HepG2 (cell line): ENCODE measurements around the gene SNPH. TPM values are rescaled to one million over a fixed set of nuclear protein-coding genes. Genes with fewer than 3 reads are reported as not detected.

ENCODE experiments used
- ATAC-seq: fragments of 200-7000 bp; cut with Tn5 transposase; 3 replicates; pipeline ENCODE4 v1.9.1; 2020; ENCODE audit warnings: mild to moderate bottlenecking, moderate library complexity
- BruUV-seq: library from RNA; stranded (reverse); fragments of 400-500 nt; replicated peaks from 2 replicates; lab custom pipeline; 2021; lab: Mats Ljungman, UMichigan
- CTCF ChIA-PET: fragments of 300-600 bp; formaldehyde crosslinking; extraction: SDS; loops from one replicate; lab custom pipeline; 2021; ENCODE audit warnings: low total read pairs, inconsistent platforms, low intra/inter-chr PET ratio; lab: Yijun Ruan, JAX
- POLR2A ChIA-PET: fragments of 350-600 bp; sonication (Branson Sonifier 250); formaldehyde crosslinking; loops from one replicate; lab custom pipeline; 2020; ENCODE audit warnings: antibody characterized with exemption, inconsistent platforms; lab: Yijun Ruan, JAX
- DNase-seq: peaks from one replicate; pipeline ENCODE4 v3.0.0-alpha.2; 2015; ENCODE audit warnings: low spot score
- FAIRE-seq: peaks from 3 replicates; lab custom pipeline; 2011; peaks lifted over from hg19 to GRCh38; lab: Jason Lieb, UNC
- H2AFZ ChIP-seq: one replicate; pipeline ENCODE4 v1.6.1; 2011; ENCODE audit warnings: low read length, inconsistent platforms
- H3K27ac ChIP-seq: fragments of 300-600 bp; 3 replicates; pipeline ENCODE4 v1.8.0; 2011; ENCODE audit warnings: mixed run types, mild to moderate bottlenecking, mixed read lengths, low read length, inconsistent platforms; ENCODE audit not compliant: insufficient read depth; ENCODE audit errors: extremely low read length
- H3K27me3 ChIP-seq, 2 experiments: fragments of 200-600 bp in 1 of 2; 2 replicates in 1 of 2; 3 replicates in 1 of 2; pipeline versions ENCODE4 v1.6.0 to v1.8.0; 2011; ENCODE audit warnings: low read length in 2 of 2, mild to moderate bottlenecking in 2 of 2, moderate library complexity in 2 of 2, inconsistent platforms in 1 of 2; ENCODE audit not compliant: insufficient read depth in 2 of 2, control insufficient read depth in 1 of 2
- H3K36me3 ChIP-seq, 2 experiments: fragments of 200-600 bp in 1 of 2; replicated peaks in 1 of 2; 2 replicates in 1 of 2; 3 replicates in 1 of 2; pipeline versions ENCODE4 v1.5.1 to v1.8.0; 2011; ENCODE audit warnings: low read length in 2 of 2, inconsistent platforms in 1 of 2; ENCODE audit not compliant: insufficient read depth in 2 of 2, control insufficient read depth in 1 of 2
- H3K4me1 ChIP-seq: 2 replicates; pipeline ENCODE4 v1.5.1; 2012; ENCODE audit warnings: low read length, inconsistent platforms; ENCODE audit not compliant: insufficient read depth
- H3K4me2 ChIP-seq: 2 replicates; pipeline ENCODE4 v1.6.0; 2011; ENCODE audit warnings: low read depth, low read length, inconsistent platforms
- H3K4me3 ChIP-seq, 3 experiments: fragments of 200-600 bp in 1 of 3; sonication (generic), shearing (Covaris generic) in 1 of 3; replicated peaks in 1 of 3; 2 replicates each; pipeline ENCODE4 v1.5.1; 2011 to 2016; ENCODE audit warnings: low read length in 3 of 3, inconsistent platforms in 2 of 3, low read depth in 2 of 3, mild to moderate bottlenecking in 2 of 3, control low read depth in 1 of 3, mixed read lengths in 1 of 3; ENCODE audit not compliant: insufficient read depth in 1 of 3
- H3K79me2 ChIP-seq: one replicate; pipeline ENCODE4 v1.6.1; 2011; ENCODE audit warnings: low read length, inconsistent platforms; ENCODE audit not compliant: insufficient read depth
- H3K9ac ChIP-seq: 2 replicates; pipeline ENCODE4 v1.6.0; 2011; ENCODE audit warnings: mild to moderate bottlenecking, low read depth, low read length, inconsistent platforms; ENCODE audit not compliant: insufficient read depth
- H3K9me3 ChIP-seq: 2 replicates; pipeline ENCODE4 v1.5.1; 2012; ENCODE audit warnings: mild to moderate bottlenecking, low read length
- H4K20me1 ChIP-seq: 2 replicates; pipeline ENCODE4 v1.6.0; 2011; ENCODE audit warnings: inconsistent platforms, mild to moderate bottlenecking, low read length, moderate library complexity; ENCODE audit not compliant: insufficient read depth
- ATM ChIP-seq: fragments of 450-650 bp; IDR thresholded peaks from 2 replicates; pipeline ENCODE4 v1.7.1; 2017; ENCODE audit warnings: mild to moderate bottlenecking, borderline replicate concordance
- CREM ChIP-seq, 2 experiments: sonication (generic) in 1 of 2; formaldehyde crosslinking in 1 of 2; IDR thresholded peaks; 2 replicates each; pipeline versions ENCODE4 v1.4.0 to v1.6.1; 2016 to 2020; ENCODE audit warnings: antibody characterized with exemption in 1 of 2, mild to moderate bottlenecking in 1 of 2, missing genetic modification reagents in 1 of 2
- MED8 ChIP-seq: sonication (generic); formaldehyde crosslinking; IDR thresholded peaks from 2 replicates; pipeline ENCODE4 v1.8.1; 2023; ENCODE audit warnings: mild to moderate bottlenecking, missing genetic modification reagents; ENCODE audit not compliant: insufficient replicate concordance
- MTF2 ChIP-seq: sonication (generic); formaldehyde crosslinking; IDR thresholded peaks from 2 replicates; pipeline ENCODE4 v1.5.0; 2020; ENCODE audit warnings: missing genetic modification reagents, borderline replicate concordance
- NCOA5 ChIP-seq: sonication (generic); formaldehyde crosslinking; IDR thresholded peaks from 2 replicates; pipeline ENCODE4 v1.4.0; 2020; ENCODE audit warnings: missing genetic modification reagents
- PCBP1 ChIP-seq: fragments of 200-400 bp; formaldehyde crosslinking; IDR thresholded peaks from 2 replicates; pipeline ENCODE4 v1.6.1; 2017; ENCODE audit warnings: mild to moderate bottlenecking, low read depth, low read length, borderline replicate concordance
- POGZ ChIP-seq: sonication (generic); formaldehyde crosslinking; IDR thresholded peaks from 2 replicates; pipeline ENCODE4 v1.4.0; 2020; ENCODE audit warnings: mild to moderate bottlenecking, missing genetic modification reagents
- RBM22 ChIP-seq: fragments of 200-400 bp; formaldehyde crosslinking; optimal IDR thresholded peaks from 2 replicates; pipeline ENCODE3; 2017; ENCODE audit warnings: mild to moderate bottlenecking, low read length, moderate library complexity
- TMF1 ChIP-seq: sonication (generic); formaldehyde crosslinking; IDR thresholded peaks from 2 replicates; pipeline ENCODE4 v1.8.1; 2022; ENCODE audit warnings: low read depth, missing genetic modification reagents
- ZFP82 ChIP-seq: sonication (generic); formaldehyde crosslinking; IDR thresholded peaks from 2 replicates; pipeline ENCODE4 v1.5.1; 2020; ENCODE audit warnings: mild to moderate bottlenecking, missing genetic modification reagents, borderline replicate concordance
- ZIK1 ChIP-seq: sonication (generic); formaldehyde crosslinking; IDR thresholded peaks from 2 replicates; pipeline ENCODE4 v1.5.0; 2020; ENCODE audit warnings: mild to moderate bottlenecking, low read depth, missing genetic modification reagents, borderline replicate concordance
- ZNF282 ChIP-seq: fragments of 450-650 bp; IDR thresholded peaks from 2 replicates; pipeline ENCODE4 v1.6.1; 2018; ENCODE audit not compliant: partially characterized antibody
- ZNF350 ChIP-seq: sonication (generic); formaldehyde crosslinking; IDR thresholded peaks from 2 replicates; pipeline ENCODE4 v1.4.0; 2020; ENCODE audit warnings: mild to moderate bottlenecking, low read depth, missing genetic modification reagents, borderline replicate concordance
- ZNF354B ChIP-seq: sonication (generic); formaldehyde crosslinking; IDR thresholded peaks from 2 replicates; pipeline ENCODE4 v1.8.0; 2022; ENCODE audit warnings: mild to moderate bottlenecking, missing genetic modification reagents
- ZNF614 ChIP-seq: IDR thresholded peaks from 2 replicates; pipeline ENCODE4 v1.6.1; 2018; ENCODE audit warnings: missing biosample characterization, missing genetic modification reagents, inconsistent platforms, borderline replicate concordance
- ZNF652 ChIP-seq: IDR thresholded peaks from 2 replicates; pipeline ENCODE4 v1.6.1; 2016; ENCODE audit warnings: low read depth, borderline replicate concordance
- WGBS: methylation state at CpG from one replicate; pipeline ENCODE4 v1.1.6; 2017; ENCODE audit warnings: low lambda C conversion rate; 5-methylcytosine and 5-hydroxymethylcytosine counted together
- in situ Hi-C: cut with HindIII; loops from 2 replicates; pipeline ENCODE4 v1.10.0; 2017; ENCODE audit warnings: low pct_unique_long_range_greater_than_20kb; ENCODE audit not compliant: extremely low pct_ligation_motif_present
- intact Hi-C: fragments of 100-400 bp; cut with micrococcal nuclease; formaldehyde crosslinking; loops from one replicate; pipeline ENCODE4 v1.10.0; 2022; ENCODE audit not compliant: unreplicated experiment
- polyA plus RNA-seq, 8 experiments: library from polyadenylated mRNA; depleted of rRNA in 3 of 8; stranded (reverse) in 7 of 8; unstranded in 1 of 8; fragments of >200 nt; fragmentation: Illumina TruSeq in 4 of 8; extraction: Trizol in 4 of 8; gene quantifications; 2 replicates each; pipeline versions ENCODE4 v1.2.1 to v1.2.3, GENCODE V29; 2011 to 2016; ENCODE audit warnings: low read depth in 4 of 8, missing spikeins in 1 of 8, mixed read lengths in 1 of 8; ENCODE audit not compliant: insufficient read depth in 1 of 8
- total RNA-seq, 5 experiments: library from RNA; depleted of rRNA; stranded (reverse); fragments of >200 nt; fragmentation: Illumina TruSeq; extraction: Trizol; gene quantifications; 2 replicates each; pipeline ENCODE4 v1.2.3, GENCODE V29; 2016; ENCODE audit warnings: low read depth in 1 of 5
- TF ChIP-seq, protein P1 (sequence below): sonication (generic); formaldehyde crosslinking; IDR thresholded peaks from 2 replicates; pipeline ENCODE4 v1.4.0; 2020; ENCODE audit warnings: missing genetic modification reagents, borderline replicate concordance
- TF ChIP-seq, protein P2 (sequence below): sonication (generic); formaldehyde crosslinking; conservative IDR thresholded peaks from 2 replicates; pipeline ENCODE4 v1.4.0; 2020; ENCODE audit warnings: missing genetic modification reagents

The SNPH gene
- total and polyA plus RNA-seq, 2 of the 13 experiments (the other 11 are each of a cell fraction or from before 2014, with no cell fraction given): 0.09 TPM; not detected in 1

DNA sequence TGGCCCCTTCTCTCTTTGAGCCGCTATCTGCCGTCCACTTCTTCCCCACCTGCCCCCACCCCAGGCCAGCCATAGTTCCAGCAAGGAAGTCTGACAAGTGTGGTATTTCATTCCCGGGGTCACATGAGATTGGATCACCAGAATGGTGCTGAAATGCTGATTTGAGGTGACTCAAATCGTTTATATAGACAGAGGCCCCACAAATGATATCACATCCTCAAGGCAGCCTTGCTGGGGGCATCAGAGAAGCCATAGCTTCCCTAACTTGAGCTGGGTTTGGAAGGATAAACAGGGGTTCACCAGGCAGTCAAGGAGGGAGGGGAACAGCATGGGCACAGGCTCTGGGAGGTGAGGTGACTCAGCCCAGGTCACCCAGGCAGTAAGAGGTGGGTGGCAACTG lies 53.0 kb downstream of the SNPH start:
- no TSS peak for BruUV-seq
- Histone ChIP-seq H3K79me2 (no peaks in the 10 kb centered on the region), H2AFZ (no peak overlapping the region), H3K4me1 (peaks cover 31% of the 10 kb centered on the region), H3K36me3 (no peaks in the 10 kb centered on the region), H3K4me3 (no peak overlapping the region), H4K20me1 (no peaks in the 10 kb centered on the region), H3K27ac (no peak overlapping the region), H3K9me3 (no peaks in the 10 kb centered on the region), H3K9ac (no peak overlapping the region), H3K27me3 (no peaks in the 10 kb centered on the region; a peak in 1 of 5 replicates), H3K4me2 (no peak overlapping the region)
- DNase-seq (no peak), FAIRE-seq (no peak), ATAC-seq (no peak)
- ChIA-PET CTCF (no interaction called here), POLR2A (no interaction called here)
- 57% methylated on average over 4 of the region's 4 CpGs for WGBS
- intact Hi-C loops (no loop called here), in situ Hi-C loops (no loop called here)
- no peak for TF ChIP-seq ZNF614 (CRISPR knock-in tag)
- TF ChIP-seq ZIK1 (CRISPR knock-in tag): no peak
- TF ChIP-seq NCOA5 (CRISPR knock-in tag): no peak
- no peak for TF ChIP-seq MTF2 (CRISPR knock-in tag)
- no peak for TF ChIP-seq ATM
- no peak for TF ChIP-seq POGZ (CRISPR knock-in tag)
- TF ChIP-seq, protein P1, sequence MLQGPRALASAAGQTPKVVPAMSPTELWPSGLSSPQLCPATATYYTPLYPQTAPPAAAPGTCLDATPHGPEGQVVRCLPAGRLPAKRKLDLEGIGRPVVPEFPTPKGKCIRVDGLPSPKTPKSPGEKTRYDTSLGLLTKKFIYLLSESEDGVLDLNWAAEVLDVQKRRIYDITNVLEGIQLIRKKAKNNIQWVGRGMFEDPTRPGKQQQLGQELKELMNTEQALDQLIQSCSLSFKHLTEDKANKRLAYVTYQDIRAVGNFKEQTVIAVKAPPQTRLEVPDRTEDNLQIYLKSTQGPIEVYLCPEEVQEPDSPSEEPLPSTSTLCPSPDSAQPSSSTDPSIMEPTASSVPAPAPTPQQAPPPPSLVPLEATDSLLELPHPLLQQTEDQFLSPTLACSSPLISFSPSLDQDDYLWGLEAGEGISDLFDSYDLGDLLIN: no peak
- no peak for TF ChIP-seq ZNF282
- no peak for TF ChIP-seq RBM22
- TF ChIP-seq ZFP82 (CRISPR knock-in tag): no peak
- no peak for TF ChIP-seq ZNF652 (CRISPR knock-in tag)
- no peak for TF ChIP-seq PCBP1
- no peak for TF ChIP-seq TMF1
- no peak for TF ChIP-seq ZNF354B
- no peak for TF ChIP-seq CREM (IDR thresholded peaks at IDR 0.05)
- TF ChIP-seq CREM (CRISPR knock-in tag; IDR thresholded peaks at IDR 0.05): no peak
- TF ChIP-seq, protein P2, sequence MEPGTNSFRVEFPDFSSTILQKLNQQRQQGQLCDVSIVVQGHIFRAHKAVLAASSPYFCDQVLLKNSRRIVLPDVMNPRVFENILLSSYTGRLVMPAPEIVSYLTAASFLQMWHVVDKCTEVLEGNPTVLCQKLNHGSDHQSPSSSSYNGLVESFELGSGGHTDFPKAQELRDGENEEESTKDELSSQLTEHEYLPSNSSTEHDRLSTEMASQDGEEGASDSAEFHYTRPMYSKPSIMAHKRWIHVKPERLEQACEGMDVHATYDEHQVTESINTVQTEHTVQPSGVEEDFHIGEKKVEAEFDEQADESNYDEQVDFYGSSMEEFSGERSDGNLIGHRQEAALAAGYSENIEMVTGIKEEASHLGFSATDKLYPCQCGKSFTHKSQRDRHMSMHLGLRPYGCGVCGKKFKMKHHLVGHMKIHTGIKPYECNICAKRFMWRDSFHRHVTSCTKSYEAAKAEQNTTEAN (CRISPR knock-in tag): no peak
- TF ChIP-seq MED8 (CRISPR knock-in tag): no peak
- no peak for TF ChIP-seq ZNF350 (CRISPR knock-in tag)
